ENCODE measurements around the gene COMMD2. TPM values are rescaled to one million over a fixed set of nuclear protein-coding genes. Genes with fewer than 3 reads are reported as not detected.

COMMD2 gene
- total and polyA plus RNA-seq, 2 of the 4 experiments (the other 2 are of a cell fraction), result 23.6 to 46.1 TPM

DNA sequence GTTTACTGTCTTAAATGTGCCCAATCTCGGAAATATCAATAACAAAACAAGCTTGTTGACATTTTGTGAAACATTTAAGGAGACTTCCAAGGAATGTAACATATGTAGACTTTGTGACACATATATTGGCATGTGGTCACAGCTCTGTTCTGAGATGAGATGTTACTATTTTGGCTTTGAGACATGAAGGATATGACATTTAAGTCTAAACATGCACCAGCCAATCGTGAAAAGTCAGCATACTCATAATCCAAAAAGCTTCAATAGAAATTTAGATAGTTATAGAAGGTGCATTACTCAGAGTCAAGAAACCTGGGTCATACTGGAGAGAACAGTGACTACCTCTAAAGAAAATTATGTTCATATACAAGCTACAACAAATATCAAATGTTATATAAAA, 13.4 kb downstream of the COMMD2 start:
- no CpG with 5 or more reads among the region's 2 CpGs for WGBS, 2 experiments (ENCODE audit: extremely low coverage in 2 of 2, insufficient read length in 1 of 2)
- Histone ChIP-seq H3K4me1 (ENCODE audit: control insufficient read depth, insufficient read depth, low read length) (peaks cover 4% of the 10 kb centered on the region), H2BK15ac (ENCODE audit: low read depth, low read length) (no peak overlapping the region), H3K27me3 (ENCODE audit: control insufficient read depth, insufficient read depth, low read length) (no peaks in the 10 kb centered on the region), H3K56ac (ENCODE audit: extremely low read depth, insufficient read depth, low read length) (no peak overlapping the region), H2BK20ac (ENCODE audit: low read depth, low read length) (no peak overlapping the region), H2AK9ac (replicated peaks; ENCODE audit: low read depth, low read length, poor library complexity) (no peak overlapping the region), H4K91ac (ENCODE audit: insufficient read depth, low read depth, low read length) (no peak overlapping the region), H4K20me1 (ENCODE audit: insufficient read depth, low read length) (no peaks in the 10 kb centered on the region), H3K4me2 (ENCODE audit: low read depth, low read length) (no peak overlapping the region), H2BK120ac (ENCODE audit: low read depth, low read length) (no peak overlapping the region), H3K14ac (replicated peaks; ENCODE audit: low read depth, low read length) (no peak overlapping the region), H4K8ac (ENCODE audit: low read depth in 2 of 2, low read length in 2 of 2) (no peak overlapping the region), H3K27ac (ENCODE audit: insufficient read depth, low read length) (no peak overlapping the region), H3K36me3 (ENCODE audit: control insufficient read depth, insufficient read depth, low read length) (peaks cover 3% of the 10 kb centered on the region), H2BK5ac (ENCODE audit: low read depth, low read length, poor library complexity, severe bottlenecking) (no peak overlapping the region), H3K23ac (ENCODE audit: low read depth, low read length) (no peak overlapping the region), H3K79me1 (ENCODE audit: low read depth in 1 of 2, low read length in 2 of 2) (peaks cover 2 to 7% of the 10 kb centered on the region in 2 experiments; a peak in 2 of 4 replicates), H3K9ac (ENCODE audit: low read depth, low read length) (no peak overlapping the region), H3K9me1 (ENCODE audit: insufficient read depth, low read length) (no peaks in the 10 kb centered on the region), H2AFZ (replicated peaks; ENCODE audit: low read length, poor library complexity) (no peak overlapping the region), H3K4ac (ENCODE audit: low read depth, low read length) (no peak overlapping the region), H3K18ac (ENCODE audit: low read depth, low read length) (no peak overlapping the region), H3K4me3 (ENCODE audit: insufficient read depth, low read depth, low read length) (no peak overlapping the region), H2AK5ac (ENCODE audit: low read depth, low read length) (no peak overlapping the region), H3K9me3 (ENCODE audit: control insufficient read depth, insufficient read depth, low read length) (no peaks in the 10 kb centered on the region), H4K5ac (ENCODE audit: low read depth, low read length) (no peak overlapping the region)
- no peak; the same call in 1 of the 2 replicates for ATAC-seq (ENCODE audit: low read depth)
- TF ChIP-seq MAZ (IDR thresholded peaks at IDR 0.05; ENCODE audit: borderline replicate concordance, low read depth, low read length) (no peak), CHD1 (IDR thresholded peaks at IDR 0.05; ENCODE audit: low read depth, low read length) (no peak), POLR2A (IDR thresholded peaks at IDR 0.05; ENCODE audit: low read depth, low read length) (no peak), RFX5 (IDR thresholded peaks at IDR 0.05; ENCODE audit: low read depth, low read length) (no peak)
- TF ChIP-seq, protein P1, sequence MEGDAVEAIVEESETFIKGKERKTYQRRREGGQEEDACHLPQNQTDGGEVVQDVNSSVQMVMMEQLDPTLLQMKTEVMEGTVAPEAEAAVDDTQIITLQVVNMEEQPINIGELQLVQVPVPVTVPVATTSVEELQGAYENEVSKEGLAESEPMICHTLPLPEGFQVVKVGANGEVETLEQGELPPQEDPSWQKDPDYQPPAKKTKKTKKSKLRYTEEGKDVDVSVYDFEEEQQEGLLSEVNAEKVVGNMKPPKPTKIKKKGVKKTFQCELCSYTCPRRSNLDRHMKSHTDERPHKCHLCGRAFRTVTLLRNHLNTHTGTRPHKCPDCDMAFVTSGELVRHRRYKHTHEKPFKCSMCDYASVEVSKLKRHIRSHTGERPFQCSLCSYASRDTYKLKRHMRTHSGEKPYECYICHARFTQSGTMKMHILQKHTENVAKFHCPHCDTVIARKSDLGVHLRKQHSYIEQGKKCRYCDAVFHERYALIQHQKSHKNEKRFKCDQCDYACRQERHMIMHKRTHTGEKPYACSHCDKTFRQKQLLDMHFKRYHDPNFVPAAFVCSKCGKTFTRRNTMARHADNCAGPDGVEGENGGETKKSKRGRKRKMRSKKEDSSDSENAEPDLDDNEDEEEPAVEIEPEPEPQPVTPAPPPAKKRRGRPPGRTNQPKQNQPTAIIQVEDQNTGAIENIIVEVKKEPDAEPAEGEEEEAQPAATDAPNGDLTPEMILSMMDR (conservative IDR thresholded peaks at IDR 0.05; ENCODE audit: low read depth, low read length), result no peak
- no peak for DNase-seq
- intact Hi-C loops (cut with micrococcal nuclease) (no loop called here), dilution Hi-C loops (cut with HindIII; ENCODE audit: low sequenced_read_pairs, unreplicated experiment) (loop anchor here (25.0 kb wide), 1 partner anchor 227 kb away; no protein-coding TSS in a partner anchor), in situ Hi-C loops (cut with MboI; ENCODE audit: low sequenced_read_pairs) (no loop called here)
- ChIA-PET POLR2A (ENCODE audit: unreplicated experiment) (interaction anchor here (0.5 kb wide), 1 partner anchor 783 kb away, joined by 3 read pairs; no protein-coding TSS in a partner anchor), CTCF (no interaction called here)
- BruUV-seq (replicated peaks), result no TSS peak

Measured in IMR-90 (cell line).